HG02885 (cell line): ENCODE measurements around the gene CPHXL2.

Experiments used
- ATAC-seq: cut with Tn5 transposase; IDR thresholded peaks from one replicate; pipeline ENCODE4 v1.9.1; 2021; ENCODE audit warnings: mild to moderate bottlenecking; ENCODE audit not compliant: unreplicated experiment, poor library complexity

The CPHXL2 gene

DNA sequence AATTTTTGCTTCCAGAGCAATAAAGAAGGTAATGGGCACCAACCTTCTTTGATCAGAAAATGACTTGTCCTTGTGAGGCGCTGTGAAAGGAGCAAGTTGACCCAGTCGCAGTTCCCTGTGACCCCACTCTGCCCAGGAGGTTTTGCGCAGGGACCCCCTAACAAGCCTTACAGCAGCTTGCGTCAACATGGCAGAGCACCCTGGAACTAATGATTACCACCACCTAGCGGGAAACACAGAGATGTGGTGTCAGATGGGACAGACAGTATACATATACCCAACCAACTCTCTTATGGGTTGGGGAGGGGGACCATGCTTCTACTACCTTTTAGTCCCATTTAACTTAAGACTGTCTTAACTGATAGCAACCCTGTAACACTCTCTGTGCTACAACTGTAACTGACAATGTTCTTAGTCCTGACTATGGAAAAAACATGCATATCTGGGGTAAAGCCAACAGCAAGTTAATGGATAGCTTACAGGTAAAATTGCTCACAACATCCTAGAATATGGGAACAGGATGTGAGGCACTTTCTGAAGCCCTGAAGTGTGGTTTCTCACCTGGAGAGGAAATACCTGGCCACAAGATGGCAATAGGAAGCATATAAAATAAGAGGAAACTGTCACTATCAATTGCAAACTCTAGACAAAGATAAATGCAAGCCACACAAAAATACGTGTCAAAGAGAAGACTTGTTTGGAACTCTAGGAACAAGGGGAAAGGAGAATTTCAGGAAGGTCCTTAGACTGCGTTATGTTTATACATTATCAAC lies 32.4 kb downstream of the CPHXL2 start:
- no peak for ATAC-seq

- ATAC-seq, result no peak
Measured at GRCh38 chr16:75640598-75640997, 36.2 kb downstream of the CPHXL2 start.

- ATAC-seq, result no peak
Measured at GRCh38 chr16:75635036-75635435, 41.8 kb downstream of the CPHXL2 start.

GRCh38 chr16:75632857-75633256 lies 44.0 kb downstream of the CPHXL2 start:
- ATAC-seq, result no peak

DNA sequence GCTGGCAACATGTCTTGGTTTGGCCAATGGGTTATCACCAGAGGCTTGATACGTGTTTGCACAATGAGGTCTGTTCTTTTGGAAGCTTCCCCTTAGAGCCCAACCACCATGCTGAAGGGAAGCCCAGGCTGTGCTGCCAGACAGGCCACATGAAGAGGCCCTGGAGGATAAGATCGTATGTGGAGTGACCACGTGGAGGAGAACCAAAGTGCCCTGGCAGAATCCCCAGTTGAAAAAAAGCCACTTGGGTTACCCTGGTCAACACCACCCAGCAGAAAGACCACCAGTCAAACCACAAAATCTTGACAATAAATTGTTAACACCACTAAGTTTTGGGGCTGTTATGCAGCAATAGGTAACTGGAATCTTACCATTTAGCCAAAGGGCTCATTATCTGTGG lies 46.8 kb downstream of the CPHXL2 start:
- no peak for ATAC-seq

DNA sequence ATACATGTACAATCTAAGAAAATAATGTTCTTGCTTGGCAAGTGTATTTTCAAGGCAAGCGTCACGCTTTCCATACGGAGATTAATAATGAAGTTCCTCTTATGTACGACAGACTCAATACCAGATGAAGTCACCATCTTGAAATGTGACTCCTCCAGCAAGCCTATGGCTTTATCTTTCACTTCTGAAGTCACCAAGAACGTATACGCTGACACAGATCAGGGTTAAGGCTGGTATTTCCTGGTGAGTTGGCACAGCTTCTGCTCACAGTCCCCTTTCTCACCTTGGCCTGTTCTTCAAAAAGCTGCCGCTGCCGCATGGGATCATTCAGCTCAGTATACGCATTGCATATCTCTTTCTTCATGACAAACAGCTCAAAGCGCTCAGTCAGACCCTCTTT lies 47.7 kb downstream of the CPHXL2 start:
- no peak for ATAC-seq

DNA sequence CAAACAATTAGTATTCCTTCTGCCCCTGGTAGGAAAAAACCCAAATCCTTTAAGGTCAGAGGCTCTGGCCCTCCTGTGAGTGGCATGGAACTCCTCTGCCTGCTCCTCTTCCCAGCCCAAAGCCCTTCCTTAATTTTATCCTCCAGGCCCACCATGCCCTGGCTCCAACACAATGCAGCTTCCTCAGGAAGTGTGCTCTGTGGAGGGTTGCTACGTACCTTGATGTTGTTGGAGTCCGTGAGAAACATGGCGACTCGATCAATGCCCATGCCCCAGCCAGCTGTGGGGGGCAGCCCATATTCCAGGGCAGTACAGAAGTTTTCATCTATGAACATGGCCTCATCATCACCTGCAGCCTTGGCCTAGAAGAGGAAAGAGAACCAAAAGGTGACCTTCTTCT lies 48.5 kb downstream of the CPHXL2 start:
- ATAC-seq, result no peak

- ATAC-seq, result no peak
Measured at GRCh38 chr16:75627851-75628250, 49.0 kb downstream of the CPHXL2 start.

DNA sequence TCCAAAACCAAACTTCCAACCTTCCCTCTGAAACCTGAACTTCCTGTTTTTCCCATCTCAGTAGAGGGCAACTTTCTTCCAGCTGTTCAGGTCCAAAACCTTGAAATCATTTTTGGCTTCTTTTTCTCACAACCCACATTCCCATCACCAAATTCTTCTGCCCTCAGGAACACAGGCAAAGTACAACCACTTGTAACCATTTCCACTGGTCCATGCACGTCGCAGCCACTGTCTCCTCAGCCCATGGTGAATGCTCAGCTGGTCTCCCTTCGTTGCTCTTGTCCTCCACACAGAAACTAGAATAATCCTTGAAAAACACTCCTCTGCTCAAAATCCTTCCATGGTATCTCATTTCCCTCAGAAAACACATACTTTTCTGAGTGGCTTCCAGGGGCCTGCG lies 50.0 kb downstream of the CPHXL2 start:
- ATAC-seq, result no peak

GRCh38 chr16:75624921-75625334 lies 51.9 kb downstream of the CPHXL2 start:
- no peak for ATAC-seq

DNA sequence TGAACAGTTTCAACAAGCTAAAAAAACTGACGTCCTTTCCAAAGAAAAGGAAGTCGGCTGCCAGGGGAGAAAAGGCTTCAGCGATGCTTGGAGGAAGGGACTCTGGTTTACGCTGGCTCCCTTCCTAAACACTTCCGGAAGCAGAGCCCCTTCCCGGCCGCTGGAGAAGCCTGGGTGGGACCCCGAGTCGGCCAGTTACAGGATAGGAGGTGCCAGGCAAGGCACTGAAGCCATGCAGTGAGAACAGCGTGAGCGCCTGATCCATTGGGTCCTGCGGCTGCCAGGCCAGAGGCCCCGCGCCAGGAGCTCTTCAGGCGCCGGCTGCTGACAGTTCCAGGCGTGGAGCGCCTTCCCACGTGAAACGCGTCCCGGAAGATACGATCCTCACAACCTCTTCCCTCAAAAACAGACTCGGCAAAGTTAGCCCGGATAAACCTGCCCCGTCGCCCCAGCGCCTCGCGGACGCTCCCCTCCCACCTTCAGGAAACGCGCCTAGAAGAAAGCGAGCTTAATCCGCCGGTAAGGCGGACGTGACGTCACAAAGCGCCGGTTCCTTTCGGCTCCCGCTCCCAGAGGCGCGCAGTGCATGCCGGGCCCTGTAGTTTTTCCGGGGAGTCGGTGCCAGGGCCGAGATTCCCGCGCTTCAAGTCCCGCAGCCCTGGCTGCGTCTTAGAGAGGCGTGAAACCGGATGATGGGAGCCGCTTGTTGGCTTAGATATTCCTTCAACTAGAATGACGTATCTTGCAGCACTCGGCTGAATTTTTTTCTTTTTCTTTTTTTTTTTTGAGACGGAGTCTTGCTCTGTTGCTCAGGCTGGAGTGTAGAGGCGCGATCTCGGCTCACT lies 53.8 kb downstream of the CPHXL2 start, which contains the start of gene ADAT1:
TSS of gene ADAT1 (minus strand) at position 521 of the 845 bp plus-strand sequence. CDS start 2,482 bp downstream, outside the sequence.
- peak; percentile 92 for ATAC-seq

GRCh38 chr16:75621170-75621477 lies 55.7 kb downstream of the CPHXL2 start:
- no peak for ATAC-seq

DNA sequence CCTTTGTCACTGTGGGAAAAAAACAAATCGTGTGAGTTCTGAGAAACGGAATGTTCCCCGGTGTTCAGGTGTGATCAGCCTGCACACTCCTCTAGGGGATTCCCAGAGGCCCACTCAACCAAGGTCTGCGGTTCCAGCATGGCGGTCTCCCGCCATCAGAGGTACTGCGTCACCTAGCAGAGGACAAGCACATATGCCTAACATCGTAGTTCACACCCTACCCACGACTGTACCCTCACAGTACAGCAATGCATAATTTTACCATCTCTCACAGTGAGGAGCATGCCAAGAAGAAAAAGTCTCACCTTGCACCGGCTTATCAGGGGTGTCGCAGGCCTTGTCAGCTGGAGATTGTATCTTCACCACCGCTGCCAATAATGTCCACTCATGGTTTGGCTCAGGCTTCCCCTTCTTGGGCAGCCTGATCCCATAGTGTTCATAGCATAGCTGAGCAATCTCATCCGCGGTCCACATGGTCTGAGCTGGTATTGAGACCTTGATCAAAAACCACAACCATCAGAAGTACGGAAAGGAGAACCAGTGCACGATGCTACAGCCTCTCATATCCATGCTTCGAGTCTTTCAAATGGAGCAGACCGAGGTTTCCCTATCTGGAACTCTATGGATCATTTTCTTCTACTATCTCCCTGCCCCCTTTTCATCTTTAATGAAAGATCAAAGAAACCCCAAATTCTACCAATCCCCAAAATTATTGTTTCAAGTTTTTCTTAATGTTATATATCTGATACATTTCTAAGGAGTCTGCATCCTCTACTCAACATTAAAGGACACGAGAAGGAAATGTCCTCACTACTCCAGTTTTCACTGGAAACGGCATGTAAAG lies 56.3 kb downstream of the CPHXL2 start:
- ATAC-seq, result no peak

- no peak for ATAC-seq
Measured at GRCh38 chr16:75618780-75619179, 58.0 kb downstream of the CPHXL2 start.

- no peak for ATAC-seq
Measured at GRCh38 chr16:75617121-75617520, 59.7 kb downstream of the CPHXL2 start.

- ATAC-seq, result peak; percentile 69
Measured at GRCh38 chr16:75616521-75617010, 60.2 kb downstream of the CPHXL2 start.

DNA sequence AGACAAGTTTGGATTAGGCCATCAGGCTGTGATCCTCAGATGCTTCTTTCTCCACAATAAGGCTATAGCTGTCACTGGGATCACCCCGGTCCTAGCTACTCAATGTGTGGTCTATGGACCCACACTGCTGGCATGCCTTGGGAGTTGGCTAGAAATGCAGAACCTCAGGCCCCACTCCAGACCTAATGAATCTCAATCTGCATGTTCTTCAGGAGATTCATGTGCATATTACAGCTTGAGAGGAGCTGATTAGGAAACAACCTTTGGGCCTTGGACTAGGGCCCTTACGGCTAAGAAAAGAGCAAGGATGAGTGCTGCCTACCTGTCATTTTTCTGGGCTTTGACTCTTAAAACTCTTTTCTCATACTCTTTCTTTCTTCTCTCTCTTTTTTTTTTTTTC lies 61.2 kb downstream of the CPHXL2 start:
- ATAC-seq, result no peak

DNA sequence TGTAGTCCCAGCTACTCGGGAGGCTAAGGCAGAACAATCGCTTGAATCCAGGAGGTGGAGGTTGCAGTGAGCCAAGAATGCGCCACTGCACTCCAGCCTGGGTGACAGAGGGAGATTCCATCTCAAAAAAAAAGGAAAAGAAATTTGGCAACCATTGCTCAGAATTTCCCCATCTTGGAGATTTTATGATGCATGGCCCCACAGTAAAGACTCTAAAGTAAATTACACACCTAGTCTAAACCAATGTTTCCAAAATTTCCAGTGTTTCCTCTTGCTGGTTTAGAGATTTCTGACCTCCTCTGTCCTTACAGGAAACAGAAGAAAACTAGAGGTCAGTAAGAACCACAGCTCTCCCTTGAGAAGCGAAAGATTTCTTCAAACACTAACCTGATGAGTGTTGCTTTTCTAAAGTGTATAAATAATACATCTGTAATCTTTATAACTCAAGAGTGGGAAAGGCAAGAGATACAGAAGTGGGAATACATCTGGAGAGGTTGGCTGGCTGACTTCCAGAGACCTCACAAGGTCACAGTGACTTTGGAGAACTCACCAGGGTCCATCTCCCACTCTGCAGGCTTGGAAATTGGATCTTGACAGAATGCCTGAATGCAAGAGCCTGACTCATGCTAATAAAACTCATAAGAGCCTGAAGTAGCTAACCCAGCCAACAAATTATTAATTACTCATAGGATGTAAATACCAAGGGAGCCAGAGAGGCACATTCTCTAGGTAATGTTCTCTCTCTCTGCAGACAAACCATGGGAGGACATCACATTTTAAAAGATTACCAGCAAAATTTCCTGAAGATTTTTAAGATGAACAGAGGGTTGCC lies 62.5 kb downstream of the CPHXL2 start:
- ATAC-seq, result no peak
